ENCODE results near the gene MPZL1. TPM values are rescaled to one million over a fixed set of nuclear protein-coding genes. Genes with fewer than 3 reads are reported as not detected.

MPZL1 gene
- total and polyA plus RNA-seq, 2 of the 13 experiments (the other 11 are each of a cell fraction or from before 2014, with no cell fraction given) = 38.0 to 68.7 TPM

- H3K27me3 ChIP-seq (ENCODE audit: control insufficient read depth in 1 of 2, insufficient read depth in 2 of 2, low read length in 2 of 2) = no peaks in the 10 kb centered on the region; a peak in 1 of 5 replicates
- no peak overlapping the region for H3K4me2 ChIP-seq (ENCODE audit: low read depth, low read length)
- no peak for FAIRE-seq
- no peak overlapping the region for H3K4me3 ChIP-seq (replicated peaks in 1 of 3; ENCODE audit: insufficient read depth in 1 of 3, low read depth in 2 of 3, low read length in 3 of 3)
- no peak overlapping the region for H2AFZ ChIP-seq (ENCODE audit: low read length)
- POLR2A ChIA-PET = no interaction called here
- CTCF ChIA-PET (ENCODE audit: low intra/inter-chr PET ratio, low total read pairs) = no interaction called here
- 42% methylated on average over 2 of the region's 2 CpGs for WGBS (ENCODE audit: low lambda C conversion rate)
- in situ Hi-C loops (cut with HindIII; ENCODE audit: extremely low pct_ligation_motif_present, low pct_unique_long_range_greater_than_20kb) = no loop called here
- H4K20me1 ChIP-seq (ENCODE audit: insufficient read depth, low read length) = no peaks in the 10 kb centered on the region
- H3K4me1 ChIP-seq (ENCODE audit: insufficient read depth, low read length) = no peaks in the 10 kb centered on the region
- H3K9ac ChIP-seq (ENCODE audit: insufficient read depth, low read depth, low read length) = no peak overlapping the region
- no peaks in the 10 kb centered on the region for H3K36me3 ChIP-seq (replicated peaks in 1 of 2; ENCODE audit: control insufficient read depth in 1 of 2, insufficient read depth in 2 of 2, low read length in 2 of 2)
- no peak overlapping the region for H3K27ac ChIP-seq (ENCODE audit: extremely low read length, insufficient read depth, low read length)
- ATAC-seq = no peak
- intact Hi-C loops (cut with micrococcal nuclease; ENCODE audit: unreplicated experiment) = no loop called here
- DNase-seq (ENCODE audit: low spot score) = no peak
- no peaks in the 10 kb centered on the region for H3K9me3 ChIP-seq (ENCODE audit: low read length)
- H3K79me2 ChIP-seq (ENCODE audit: insufficient read depth, low read length) = no peaks in the 10 kb centered on the region
- no TSS peak for BruUV-seq (replicated peaks)
- TF ChIP-seq ZNF792 (CRISPR knock-in tag; IDR thresholded peaks at IDR 0.05) (no peak), SOX5 (CRISPR knock-in tag; IDR thresholded peaks at IDR 0.05; ENCODE audit: borderline replicate concordance) (no peak), ZNF143 (CRISPR knock-in tag; IDR thresholded peaks at IDR 0.05) (no peak), REXO4 (CRISPR knock-in tag; IDR thresholded peaks at IDR 0.05; ENCODE audit: borderline replicate concordance) (no peak), SKIL (CRISPR knock-in tag; IDR thresholded peaks at IDR 0.05; ENCODE audit: borderline replicate concordance) (no peak), SNAI1 (CRISPR knock-in tag; IDR thresholded peaks at IDR 0.05; ENCODE audit: borderline replicate concordance) (no peak), HDAC2 (CRISPR knock-in tag; IDR thresholded peaks at IDR 0.05) (no peak), ZSCAN20 (CRISPR knock-in tag; IDR thresholded peaks at IDR 0.05; ENCODE audit: borderline replicate concordance) (no peak), ZNF329 (CRISPR knock-in tag; IDR thresholded peaks at IDR 0.05; ENCODE audit: low read depth) (no peak), ZMYM4 (CRISPR knock-in tag; IDR thresholded peaks at IDR 0.05) (no peak), ARID4A (CRISPR knock-in tag; IDR thresholded peaks at IDR 0.05; ENCODE audit: borderline replicate concordance) (no peak)
Observed at GRCh38 chr1:167837326-167837725, 115.5 kb downstream of the MPZL1 start.
